Measurements from ENCODE around the gene KMT2A. TPM values are rescaled to one million over a fixed set of nuclear protein-coding genes. Genes with fewer than 3 reads are reported as not detected.
"Not testable (repeated sequence)": the region's sequence is repeated elsewhere in the genome, so short reads cannot be mapped to it uniquely, and the experiment has no call there.

The KMT2A gene
- total RNA-seq, 1 donor from 2014 or later = 61.2 TPM

- no peak for DNase-seq (ENCODE audit: low spot score)
Measured at GRCh38 chr11:118532852-118533768, 96.8 kb downstream of the KMT2A start.

- no peak for DNase-seq (ENCODE audit: low spot score)
Measured at GRCh38 chr11:118533769-118534729, 97.8 kb downstream of the KMT2A start.

GRCh38 chr11:118535261-118535660 is 99.0 kb downstream of the KMT2A start:
- DNase-seq (ENCODE audit: low spot score) = no peak

GRCh38 chr11:118536726-118537125 is 100.4 kb downstream of the KMT2A start:
- no peak for DNase-seq (ENCODE audit: low spot score)

- DNase-seq (ENCODE audit: low spot score) = no peak
Measured at GRCh38 chr11:118537409-118537980, 101.2 kb downstream of the KMT2A start.

GRCh38 chr11:118544010-118544646 is 107.8 kb downstream of the KMT2A start:
- DNase-seq (ENCODE audit: low spot score) = no peak

GRCh38 chr11:118544647-118545010 is 108.3 kb downstream of the KMT2A start:
- DNase-seq (ENCODE audit: low spot score) = no peak

GRCh38 chr11:118545533-118545932 is 109.2 kb downstream of the KMT2A start:
- DNase-seq (ENCODE audit: low spot score) = no peak

- no peak for DNase-seq (ENCODE audit: low spot score)
Measured at GRCh38 chr11:118547132-118547531, 110.8 kb downstream of the KMT2A start.

- DNase-seq (ENCODE audit: low spot score) = no peak
Measured at GRCh38 chr11:118552341-118552740, 116.0 kb downstream of the KMT2A start.

GRCh38 chr11:118560806-118561205 is 124.5 kb downstream of the KMT2A start:
- DNase-seq (ENCODE audit: low spot score) = no peak

GRCh38 chr11:118565051-118565450 is 128.8 kb downstream of the KMT2A start:
- DNase-seq (ENCODE audit: low spot score) = no peak

GRCh38 chr11:118569670-118570069 is 133.4 kb downstream of the KMT2A start:
- DNase-seq (ENCODE audit: low spot score) = no peak

GRCh38 chr11:118570787-118571186 is 134.5 kb downstream of the KMT2A start:
- no peak for DNase-seq (ENCODE audit: low spot score)

- DNase-seq (ENCODE audit: low spot score) = not testable (repeated sequence)
Measured at GRCh38 chr11:118571701-118572060, 135.4 kb downstream of the KMT2A start.

- peak; percentile 62 for DNase-seq (ENCODE audit: low spot score)
Measured at GRCh38 chr11:118572061-118572980, 136.0 kb downstream of the KMT2A start, which contains the start of gene ARCN1. TSS of gene ARCN1 (plus strand) at chr11:118572409. CDS start at chr11:118572548, 139 bp downstream.

GRCh38 chr11:118572981-118573550 is 136.8 kb downstream of the KMT2A start:
- DNase-seq (ENCODE audit: low spot score) = no peak

GRCh38 chr11:118574636-118575035 is 138.3 kb downstream of the KMT2A start:
- DNase-seq (ENCODE audit: low spot score) = no peak
